DOHH2 (cell line): Measurements from ENCODE around the gene ENOX1.

Experiments used
- CTCF ChIP-seq: fragments of 200-600 bp; sonication (generic); IDR thresholded peaks from one replicate; pipeline ENCODE4 v1.5.1; 2014; ENCODE audit warnings: antibody characterized with exemption, mild to moderate bottlenecking, low read depth, low read length; ENCODE audit not compliant: poor library complexity, severe bottlenecking
- EZH2phosphoT487 ChIP-seq: fragments of 200-600 bp; sonication (generic); IDR thresholded peaks from 2 replicates; pipeline ENCODE4 v1.6.1; 2017; ENCODE audit warnings: borderline replicate concordance, mild to moderate bottlenecking, antibody characterized with exemption, low read length, moderate library complexity, mixed read lengths

- no peak for TF ChIP-seq CTCF
- no peak for TF ChIP-seq EZH2phosphoT487
These were observed 521.7 kb downstream of the ENOX1 start for GRCh38 chr13:43265028-43265427.
